Stimulated activated CD4-positive, alpha-beta T cell treated with anti-CD3 and anti-CD28 coated beads, Interleukin-1b, Interleukin-23, amount 100 ng/mL, for 24 hours (primary cell): ENCODE measurements around the gene ATP2B2.

Experiments
- DNase-seq, 4 experiments: peaks; one replicate each; pipeline ENCODE4 v3.0.0-alpha.2; 2020; ENCODE audit warnings: low read depth in 4 of 4, low spot score in 1 of 4

The ATP2B2 gene

GRCh38 chr3:10450494-10451440 is 54.6 kb downstream of the ATP2B2 start:
- no peak for DNase-seq

DNA sequence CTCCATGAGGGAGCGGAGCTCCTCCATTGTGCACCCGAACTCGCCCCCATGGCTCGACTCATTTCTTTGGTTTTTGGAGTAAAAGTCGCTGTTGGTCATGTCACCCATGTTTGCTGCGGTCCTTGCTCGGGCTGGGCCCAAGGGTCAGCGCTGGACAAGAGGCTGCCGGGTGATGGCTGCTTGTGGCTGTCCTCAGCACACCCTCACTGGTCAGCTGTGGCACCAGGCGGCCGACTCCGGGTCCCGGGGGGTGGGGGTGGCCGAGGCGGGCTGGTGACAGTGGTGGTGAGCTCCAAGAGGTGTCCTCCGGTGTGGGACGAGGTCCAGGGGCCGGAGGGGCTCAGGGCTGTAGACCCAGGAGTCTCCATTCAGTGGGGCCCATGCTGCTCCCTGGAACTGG is 56.0 kb downstream of the ATP2B2 start:
- DNase-seq, result no peak

DNA sequence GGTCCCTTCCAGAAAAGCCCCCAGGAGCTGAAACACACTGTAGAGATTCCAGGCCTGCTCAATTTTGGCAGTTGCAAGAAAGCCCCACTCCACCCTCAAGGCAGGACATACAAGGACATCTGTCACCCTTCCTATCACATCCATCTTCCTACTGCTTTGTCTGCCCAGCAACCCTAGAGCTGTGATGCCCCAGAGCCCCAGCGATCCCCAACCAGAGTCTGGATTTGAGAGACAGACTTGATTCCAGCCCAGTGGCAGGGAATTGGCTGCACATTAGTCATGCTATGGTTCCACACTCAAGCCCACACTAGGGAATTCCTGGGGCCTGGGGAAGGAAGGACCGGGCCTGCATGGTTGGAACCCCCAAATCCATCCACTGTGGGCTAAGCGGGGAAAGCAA is 56.8 kb downstream of the ATP2B2 start:
- DNase-seq, result no peak

DNA sequence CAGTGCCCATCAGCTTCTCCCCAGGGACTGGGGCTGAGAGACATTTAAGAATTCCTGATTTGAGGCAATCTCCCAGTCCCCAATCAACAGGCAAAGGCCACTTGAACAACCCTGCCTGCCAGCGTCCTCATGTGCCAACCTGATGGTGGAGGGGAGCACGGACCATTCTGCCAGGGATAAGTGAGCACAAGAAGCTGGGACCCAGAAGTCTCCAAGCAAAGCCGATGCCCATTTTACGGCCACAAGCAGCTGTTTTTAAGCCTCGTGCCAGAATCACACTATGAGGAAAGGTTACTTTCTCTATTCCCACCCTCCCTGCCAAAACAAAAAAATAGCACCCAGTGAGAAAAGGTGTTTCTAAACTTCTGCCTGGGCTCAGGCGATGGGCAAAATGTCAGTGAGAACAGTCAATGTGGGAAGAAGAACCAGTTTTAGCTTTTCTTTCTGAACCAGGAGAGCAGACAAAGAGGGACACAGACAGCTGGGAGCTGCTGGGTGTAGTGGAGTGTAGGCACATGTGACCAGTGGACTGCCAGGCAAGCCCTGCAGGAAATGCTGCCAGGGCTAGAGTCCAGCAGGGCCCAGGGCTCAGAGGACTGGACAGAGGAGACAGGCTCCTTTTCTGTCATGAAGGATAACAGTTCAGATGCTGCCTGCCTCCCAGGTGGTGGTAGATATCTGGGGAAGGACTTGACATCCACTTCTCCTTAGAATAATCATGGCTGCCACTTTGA is 57.7 kb downstream of the ATP2B2 start:
- no peak for DNase-seq

DNA sequence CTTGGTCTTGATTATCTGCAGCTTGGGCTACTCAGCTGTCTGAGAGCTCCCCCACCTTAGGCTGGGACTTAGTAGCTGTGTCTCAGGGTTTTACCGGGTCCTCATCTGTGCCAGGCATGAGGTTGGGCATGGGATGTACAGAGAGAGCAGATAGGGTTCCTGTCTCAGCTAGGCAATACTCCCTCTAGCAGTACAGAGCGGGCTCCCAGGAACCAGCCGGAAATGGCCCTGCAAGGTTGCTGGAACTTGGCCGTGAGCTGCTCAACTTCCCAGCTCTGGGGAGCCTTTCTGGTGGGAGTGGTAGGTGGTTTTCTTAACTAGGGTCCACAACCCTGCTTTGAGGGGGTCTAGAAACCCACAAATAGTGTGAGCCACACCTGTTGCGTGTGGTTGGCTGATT is 58.3 kb downstream of the ATP2B2 start:
- DNase-seq, result no peak

DNA sequence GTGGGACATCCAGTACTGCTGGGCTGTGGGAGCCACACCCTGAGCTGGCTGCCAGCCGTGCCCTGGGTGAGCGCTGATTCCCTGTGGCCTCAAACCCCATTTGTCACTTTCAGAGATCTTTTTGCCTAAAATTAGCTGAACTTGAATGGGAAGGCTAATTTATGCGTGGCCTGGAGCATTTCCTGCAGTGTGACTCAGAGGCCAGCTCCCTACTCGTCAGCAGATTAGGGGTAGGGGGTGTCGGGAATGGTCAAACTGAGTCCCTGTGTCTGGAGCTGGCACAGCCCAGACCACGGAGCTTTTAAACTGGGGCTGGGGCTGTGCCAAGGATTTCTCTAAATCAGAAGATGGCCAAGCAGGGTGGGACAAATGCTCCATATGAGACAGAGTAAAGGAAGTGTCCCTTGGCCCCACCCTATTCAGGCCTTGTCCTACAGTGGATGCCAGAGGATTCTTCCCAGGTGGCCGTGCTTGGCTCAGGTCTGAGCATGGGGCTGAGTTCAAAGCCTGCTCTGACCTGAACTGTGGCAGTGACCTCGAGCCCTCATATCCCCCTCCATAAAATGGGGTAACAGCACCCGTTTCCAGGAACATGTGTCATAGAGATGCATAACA is 59.7 kb downstream of the ATP2B2 start:
- no peak for DNase-seq

DNA sequence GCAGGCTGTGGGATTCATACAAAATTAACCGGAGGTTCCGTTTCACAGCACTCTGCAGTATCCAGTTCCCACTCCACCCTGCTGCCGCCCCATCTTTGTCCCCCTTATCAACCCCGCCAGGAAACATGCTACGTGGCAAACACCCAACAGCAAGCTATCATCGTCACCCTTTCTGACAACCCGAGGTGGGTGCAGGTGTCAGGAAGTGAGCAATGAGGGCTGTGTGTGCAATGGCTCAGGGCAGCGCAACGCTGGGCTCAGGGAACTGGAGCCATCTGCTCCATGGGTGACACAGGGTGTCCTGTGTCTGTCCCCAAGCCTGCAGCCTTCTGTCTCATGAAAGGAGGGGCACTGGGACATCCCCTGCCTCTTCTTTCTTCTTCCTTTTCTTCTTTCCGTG is 60.9 kb downstream of the ATP2B2 start:
- no peak for DNase-seq

DNA sequence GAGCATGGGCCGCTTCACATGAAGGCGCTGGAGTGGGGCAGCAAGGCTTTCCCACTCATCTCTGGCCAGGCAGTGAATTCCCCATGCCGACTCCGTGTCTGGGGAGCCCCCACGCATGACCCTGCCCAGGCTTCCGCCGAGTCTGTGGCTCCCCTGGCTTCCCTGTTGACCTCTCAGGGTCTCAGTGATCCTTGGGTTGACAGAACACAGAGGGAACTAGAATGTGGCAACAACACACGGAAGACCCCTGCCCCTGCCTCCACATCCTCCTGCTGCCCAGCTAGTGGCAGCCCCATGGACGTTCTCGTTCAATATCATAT is 61.3 kb downstream of the ATP2B2 start:
- no peak for DNase-seq

- no peak for DNase-seq
These were observed 61.9 kb downstream of the ATP2B2 start for GRCh38 chr3:10443272-10444109.

- DNase-seq, result no peak
These were observed 63.1 kb downstream of the ATP2B2 start for GRCh38 chr3:10442151-10442795.

DNA sequence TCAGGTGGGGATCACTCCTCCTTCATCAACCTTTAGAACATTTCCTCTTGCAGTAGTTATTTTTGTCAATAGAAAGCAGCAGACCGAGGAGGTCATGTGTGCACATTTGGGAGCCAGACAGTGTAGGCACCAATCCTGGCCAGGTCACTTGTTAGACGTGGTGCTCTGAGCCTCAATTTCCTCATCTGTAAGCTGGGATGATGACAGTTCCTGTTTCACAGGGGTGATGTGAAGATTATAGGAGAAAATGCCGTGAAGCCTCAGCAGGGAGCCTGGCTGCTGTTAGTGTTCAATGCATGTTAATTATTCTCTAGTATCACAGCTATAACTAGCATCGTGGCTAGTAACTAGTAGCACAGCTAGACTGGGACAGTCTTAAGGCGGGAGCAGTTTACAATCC is 64.7 kb downstream of the ATP2B2 start:
- no peak for DNase-seq

GRCh38 chr3:10438902-10439610 is 66.3 kb downstream of the ATP2B2 start:
- DNase-seq, result no peak

DNA sequence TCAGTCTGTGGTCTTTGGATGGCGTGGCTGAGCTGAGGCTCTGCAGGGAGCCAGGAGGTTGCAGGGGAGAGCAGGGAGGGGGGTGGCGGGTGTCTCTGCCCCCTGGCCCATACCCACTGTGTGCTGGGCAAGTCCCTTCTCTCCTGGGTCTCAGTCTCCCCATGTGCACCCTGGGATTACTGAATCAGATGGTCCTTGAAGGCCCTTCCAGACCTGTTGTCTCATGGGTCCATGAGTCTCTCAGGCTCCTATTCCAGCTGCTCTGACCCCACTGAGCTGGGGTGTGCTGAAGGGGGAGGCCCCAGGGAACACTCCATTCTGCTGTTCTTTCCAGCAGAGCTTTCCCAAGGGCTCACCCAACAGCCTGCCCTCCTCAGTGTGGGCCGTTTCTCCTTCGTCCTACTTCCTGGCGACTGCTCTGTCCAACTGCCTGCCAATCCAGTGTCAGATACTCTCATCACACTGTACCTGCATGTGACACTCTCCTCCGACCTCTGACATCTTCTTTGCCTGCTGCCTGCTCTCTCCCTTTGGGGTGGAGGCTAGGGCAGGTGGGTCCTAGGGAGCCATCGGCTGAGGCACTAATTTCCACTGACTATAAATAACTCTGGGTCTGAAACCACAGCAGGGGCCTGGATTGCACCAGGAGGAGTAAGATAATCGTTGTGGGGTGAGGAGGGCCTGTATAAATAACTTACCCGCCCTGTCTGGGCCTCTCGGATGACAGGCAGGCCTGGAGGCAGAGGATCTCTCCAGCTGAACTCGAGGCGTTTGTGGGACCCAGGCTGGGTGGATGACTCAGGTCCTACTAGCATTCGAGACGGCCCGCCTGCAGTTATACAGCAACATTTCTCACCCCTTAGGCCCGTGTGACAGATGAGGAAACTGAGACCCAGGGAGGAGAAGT is 67.1 kb downstream of the ATP2B2 start:
- no peak for DNase-seq

GRCh38 chr3:10437272-10437994 is 68.0 kb downstream of the ATP2B2 start:
- peak; percentile 8 to 43 (median 26) for DNase-seq

GRCh38 chr3:10435850-10436249 is 69.5 kb downstream of the ATP2B2 start:
- DNase-seq, result no peak

DNA sequence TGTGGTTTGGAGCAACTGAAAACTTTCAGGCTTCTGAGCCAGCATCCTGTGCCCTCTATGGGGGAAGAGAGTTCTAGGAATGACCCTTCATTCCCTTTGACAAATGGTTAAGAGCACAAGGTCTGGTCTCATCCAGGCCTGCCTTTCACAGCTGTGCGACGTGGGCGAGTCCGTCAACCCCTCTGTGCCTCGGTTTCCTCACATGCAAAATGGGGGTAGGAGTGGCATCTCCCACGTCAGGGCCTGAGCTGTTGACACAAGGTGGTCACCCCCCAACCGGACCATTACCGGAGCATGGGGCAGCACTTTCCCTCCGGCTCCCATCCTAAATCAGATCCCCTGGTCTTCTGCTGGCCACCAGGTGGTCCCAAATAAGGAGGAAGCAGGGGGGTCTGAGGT is 70.4 kb downstream of the ATP2B2 start:
- DNase-seq, result no peak

DNA sequence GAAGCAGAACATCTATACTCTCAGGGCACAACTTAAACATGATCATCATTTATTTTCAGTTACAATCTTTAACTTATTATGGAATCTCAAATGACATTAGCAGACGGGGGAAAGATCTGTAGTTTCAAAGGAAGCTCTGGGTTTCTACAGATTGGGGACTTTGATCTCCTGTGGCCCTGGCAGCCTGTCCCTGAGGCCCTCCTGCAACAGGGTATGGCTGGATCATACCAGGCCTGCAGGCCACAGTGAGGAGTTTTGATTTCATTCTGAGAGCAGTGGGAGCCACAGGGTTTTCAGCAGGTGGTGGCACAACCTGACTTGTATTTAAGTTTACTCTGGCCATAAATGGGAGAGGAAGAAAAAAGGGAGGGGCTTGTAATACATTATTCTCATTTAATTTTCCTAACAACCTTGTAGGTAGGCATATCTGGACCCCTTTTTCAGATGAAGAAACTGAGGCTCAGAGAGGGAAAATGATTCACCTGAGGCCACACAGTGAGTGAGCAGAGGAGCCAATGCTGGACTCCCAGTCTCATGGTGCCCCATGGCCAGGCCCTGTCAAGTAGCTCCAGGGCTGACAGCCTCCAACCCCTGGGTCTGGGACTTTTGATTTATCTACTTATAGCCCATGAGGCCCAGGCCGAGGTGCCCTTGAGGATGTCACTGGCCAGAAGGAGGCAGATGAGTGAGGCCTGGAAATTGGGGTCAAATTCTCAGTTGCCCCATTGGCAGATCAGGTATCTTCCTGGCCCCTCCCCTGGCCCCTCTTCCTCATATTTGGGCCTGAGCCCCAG is 71.0 kb downstream of the ATP2B2 start:
- DNase-seq, result no peak

GRCh38 chr3:10432931-10433330 is 72.5 kb downstream of the ATP2B2 start:
- no peak for DNase-seq
